ENCODE data around the gene SH3GLB1.

Gene SH3GLB1

GRCh38 chr1:86774305-86775295, 70.2 kb downstream of the SH3GLB1 start:
- no peak for DNase-seq

DNA sequence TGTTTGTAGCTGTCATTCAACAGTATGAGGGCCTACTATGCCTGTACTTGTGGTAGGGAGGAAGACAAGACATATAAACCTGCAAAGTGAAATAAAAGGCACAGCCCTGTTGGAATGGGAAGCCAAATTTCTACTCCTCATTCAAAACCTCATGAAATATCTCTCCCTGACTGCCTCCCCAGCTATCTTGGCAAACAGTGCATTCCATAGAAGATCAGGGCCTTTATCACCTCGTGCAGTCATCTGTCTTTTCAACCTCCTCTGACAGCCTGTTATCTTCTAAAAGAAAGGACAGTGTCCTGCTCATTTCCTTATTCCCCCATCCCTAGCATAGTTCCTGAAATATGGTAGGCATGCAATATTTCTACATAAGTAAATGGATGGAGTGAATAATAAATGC, 71.0 kb downstream of the SH3GLB1 start:
- no peak for DNase-seq

- DNase-seq = no peak
Measured at GRCh38 chr1:86776108-86776507, 71.7 kb downstream of the SH3GLB1 start.

DNA sequence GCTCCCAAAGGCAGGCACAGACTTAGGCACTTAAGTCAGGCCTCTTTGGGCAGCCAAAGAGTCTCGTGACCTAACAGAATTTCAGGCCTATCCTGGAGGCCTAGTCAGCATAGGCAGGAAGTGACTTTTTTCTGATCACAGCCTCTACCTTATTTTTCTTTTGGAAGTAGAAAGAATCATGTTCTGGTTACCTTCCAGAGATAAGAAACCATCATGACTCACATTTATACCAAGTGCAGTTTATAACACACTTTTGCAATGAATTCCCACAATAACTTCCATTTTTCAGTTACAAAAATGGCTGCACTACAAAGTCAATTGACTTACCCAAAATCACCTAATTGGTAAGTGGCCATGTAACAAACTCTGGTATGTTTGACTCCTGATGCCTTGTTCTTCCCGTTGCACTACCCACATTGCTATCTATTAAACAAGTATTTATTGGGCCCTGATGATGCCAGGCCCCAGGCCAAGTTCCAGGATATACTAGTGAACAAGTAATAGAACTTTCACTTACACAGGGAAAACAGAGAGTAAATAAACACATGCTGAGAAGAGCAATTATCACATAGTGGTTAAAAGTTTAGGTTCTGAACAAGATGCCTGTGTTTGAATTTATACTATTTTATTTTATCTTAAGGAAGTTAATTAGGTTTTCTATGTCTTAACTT, 74.3 kb downstream of the SH3GLB1 start:
- DNase-seq = no peak

- no peak for DNase-seq
Measured at GRCh38 chr1:86779308-86780191, 75.2 kb downstream of the SH3GLB1 start.

DNA sequence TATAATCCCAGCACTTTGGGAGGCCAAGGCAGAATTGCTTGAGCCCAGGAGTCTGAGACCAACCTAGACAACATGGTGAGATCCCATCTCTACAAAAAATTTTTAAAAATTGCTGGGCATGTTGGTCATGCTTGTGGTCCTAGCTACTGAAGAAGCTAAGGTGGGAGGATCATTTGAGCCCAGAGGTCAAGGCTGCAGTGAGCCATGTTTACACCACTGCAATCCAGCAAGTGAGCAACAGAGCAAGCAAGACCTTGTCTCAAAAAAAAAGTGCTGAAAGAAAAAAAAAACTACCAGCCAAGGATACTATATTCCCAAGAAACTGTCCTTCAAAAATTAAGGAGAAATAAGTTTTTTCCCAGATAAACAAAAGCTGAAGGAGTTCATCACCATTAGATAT, 78.1 kb downstream of the SH3GLB1 start:
- no peak for DNase-seq

DNA sequence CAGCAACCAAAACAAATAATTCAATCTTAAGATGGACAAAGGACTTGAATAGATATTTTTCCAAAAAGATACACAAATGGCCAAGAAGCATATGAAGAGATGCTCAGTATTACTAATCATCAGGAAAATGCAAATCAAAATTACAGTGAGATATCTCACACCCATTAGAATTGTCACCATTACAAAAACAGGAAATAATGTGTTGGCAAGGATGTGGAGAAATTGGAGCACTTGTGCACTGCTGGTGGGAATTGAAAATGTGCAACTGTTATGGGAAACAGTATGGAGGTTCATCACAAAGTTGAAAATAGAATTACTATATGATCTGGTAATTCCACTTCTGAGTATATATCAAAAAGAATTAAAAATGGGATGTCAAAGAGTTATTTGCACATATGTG, 83.2 kb downstream of the SH3GLB1 start:
- no peak for DNase-seq

- no peak for DNase-seq
Measured at GRCh38 chr1:86788300-86789206, 84.2 kb downstream of the SH3GLB1 start.

- no peak for DNase-seq
Measured at GRCh38 chr1:86795316-86795715, 90.9 kb downstream of the SH3GLB1 start.
